Measurements from ENCODE around the gene LAMB3. TPM values are rescaled to one million over a fixed set of nuclear protein-coding genes. Genes with fewer than 3 reads are reported as not detected.
A peak's percentile ranks its signal among the peaks of the same experiment; 100 is the strongest.

LAMB3 gene
- total RNA-seq, 1 experiment from 2014 or later = 90.0 TPM

DNA sequence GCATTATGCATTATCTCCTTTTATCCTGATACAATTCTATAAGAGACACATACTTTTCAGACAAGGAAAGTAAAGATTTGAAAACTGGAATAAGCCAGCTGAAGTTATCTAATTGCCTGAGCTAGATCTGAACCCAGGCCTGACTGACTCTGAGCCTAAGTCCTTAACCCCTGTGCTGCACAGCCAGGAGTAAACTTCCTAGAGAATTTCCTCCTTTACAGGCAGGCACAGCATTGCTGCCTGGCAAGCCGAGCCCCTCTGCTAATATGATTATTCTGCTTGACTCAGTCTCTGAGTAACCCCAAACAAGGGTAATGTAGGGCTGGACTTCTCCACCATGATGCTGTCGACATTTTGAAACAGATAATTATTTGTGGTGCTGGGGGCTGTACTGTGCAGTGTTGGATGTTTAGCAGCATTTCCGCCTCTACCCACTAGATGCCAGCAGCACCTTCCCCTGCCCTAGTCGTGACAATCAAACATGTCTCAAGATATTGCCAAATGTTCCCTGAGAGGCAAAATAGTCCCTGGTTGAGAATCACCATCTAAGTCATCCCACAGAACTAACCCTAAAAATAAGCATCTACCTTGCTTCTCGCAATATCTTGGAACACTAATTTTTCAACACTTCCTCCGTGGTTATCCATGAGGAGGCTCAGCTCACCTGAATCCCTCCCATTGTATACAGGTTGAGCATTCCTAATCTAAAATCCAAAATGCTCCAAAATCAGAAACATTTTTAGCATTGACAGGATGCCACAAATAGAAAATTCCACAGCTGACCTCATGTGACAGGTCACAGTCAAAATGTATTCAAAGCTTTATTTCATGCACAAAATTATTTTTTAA, 50.2 kb downstream of the LAMB3 start:
- no peaks in the 10 kb centered on the region for H3K36me3 ChIP-seq (ENCODE audit: low read depth)
- peaks cover 2% of the 10 kb centered on the region; the same call in 1 of the 2 replicates for H3F3A ChIP-seq (ENCODE audit: insufficient read depth, low read depth)
- no peak overlapping the region for H3K4me2 ChIP-seq
- no peak overlapping the region for H3K4me3 ChIP-seq
- H3K9me2 ChIP-seq (ENCODE audit: insufficient read depth) = no peaks in the 10 kb centered on the region
- no peak overlapping the region; the same call in 1 of the 2 replicates for H2AFZ ChIP-seq
- no peaks in the 10 kb centered on the region for H3K79me2 ChIP-seq (ENCODE audit: low read depth)
- peak; percentile 41 for DNase-seq
- no peaks in the 10 kb centered on the region; the same call in 1 of the 2 replicates for H3K27me3 ChIP-seq (ENCODE audit: insufficient read depth, low read depth)
- H3K9me3 ChIP-seq (ENCODE audit: insufficient read depth, low read depth) = no peaks in the 10 kb centered on the region
- CTCF ChIA-PET = interaction anchor here (0.6 to 0.8 kb wide), 2 partner anchors 25 to 50 kb away, joined by 3 read pairs; partner anchors contain the start of gene LAMB3
- peaks cover 1% of the 10 kb centered on the region; the same call in 1 of the 2 replicates for H3K4me1 ChIP-seq (replicated peaks; ENCODE audit: insufficient read depth)
- TF ChIP-seq EZH2 (IDR thresholded peaks at IDR 0.05; ENCODE audit: low read depth) = no peak
- TF ChIP-seq, protein P1, sequence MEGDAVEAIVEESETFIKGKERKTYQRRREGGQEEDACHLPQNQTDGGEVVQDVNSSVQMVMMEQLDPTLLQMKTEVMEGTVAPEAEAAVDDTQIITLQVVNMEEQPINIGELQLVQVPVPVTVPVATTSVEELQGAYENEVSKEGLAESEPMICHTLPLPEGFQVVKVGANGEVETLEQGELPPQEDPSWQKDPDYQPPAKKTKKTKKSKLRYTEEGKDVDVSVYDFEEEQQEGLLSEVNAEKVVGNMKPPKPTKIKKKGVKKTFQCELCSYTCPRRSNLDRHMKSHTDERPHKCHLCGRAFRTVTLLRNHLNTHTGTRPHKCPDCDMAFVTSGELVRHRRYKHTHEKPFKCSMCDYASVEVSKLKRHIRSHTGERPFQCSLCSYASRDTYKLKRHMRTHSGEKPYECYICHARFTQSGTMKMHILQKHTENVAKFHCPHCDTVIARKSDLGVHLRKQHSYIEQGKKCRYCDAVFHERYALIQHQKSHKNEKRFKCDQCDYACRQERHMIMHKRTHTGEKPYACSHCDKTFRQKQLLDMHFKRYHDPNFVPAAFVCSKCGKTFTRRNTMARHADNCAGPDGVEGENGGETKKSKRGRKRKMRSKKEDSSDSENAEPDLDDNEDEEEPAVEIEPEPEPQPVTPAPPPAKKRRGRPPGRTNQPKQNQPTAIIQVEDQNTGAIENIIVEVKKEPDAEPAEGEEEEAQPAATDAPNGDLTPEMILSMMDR (conservative IDR thresholded peaks at IDR 0.05) = peak; percentile 75
- no peak overlapping the region for H3K27ac ChIP-seq
- intact Hi-C loops (cut with micrococcal nuclease; ENCODE audit: unreplicated experiment) = loop anchor here (1.0 kb wide), 2 partner anchors 91 to 145 kb away; no protein-coding TSS in a partner anchor
- H4K20me1 ChIP-seq (ENCODE audit: insufficient read depth) = no peaks in the 10 kb centered on the region
- POLR2A ChIA-PET (ENCODE audit: unreplicated experiment) = no interaction called here
- no TSS peak for BruUV-seq (replicated peaks)

DNA sequence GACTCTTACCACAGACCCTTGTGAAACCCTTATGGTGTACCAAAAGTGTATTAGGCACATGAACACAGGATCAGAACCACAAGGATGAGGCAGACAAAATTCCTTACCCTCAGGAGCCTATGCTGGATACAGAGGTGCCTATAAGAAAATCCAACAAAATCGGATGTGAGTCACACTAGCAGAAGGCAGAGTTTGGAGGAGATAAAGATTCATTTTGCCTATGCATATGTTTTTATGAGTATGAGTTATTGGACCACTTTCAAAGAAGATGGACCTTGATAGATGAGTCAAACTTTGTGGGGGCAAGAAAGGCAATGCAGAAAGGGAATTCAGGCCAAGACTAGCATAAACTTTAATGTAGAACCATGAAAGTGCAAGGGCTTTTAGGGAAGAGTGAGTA, 51.7 kb downstream of the LAMB3 start:
- Histone ChIP-seq H3K79me2 (ENCODE audit: low read depth) (no peaks in the 10 kb centered on the region), H4K20me1 (ENCODE audit: insufficient read depth) (no peaks in the 10 kb centered on the region), H3K9me2 (ENCODE audit: insufficient read depth) (no peaks in the 10 kb centered on the region), H3F3A (ENCODE audit: insufficient read depth, low read depth) (no peaks in the 10 kb centered on the region), H2AFZ (no peak overlapping the region), H3K9me3 (ENCODE audit: insufficient read depth, low read depth) (no peaks in the 10 kb centered on the region), H3K27ac (no peak overlapping the region), H3K4me3 (no peak overlapping the region), H3K4me2 (no peak overlapping the region), H3K4me1 (replicated peaks; ENCODE audit: insufficient read depth) (no peaks in the 10 kb centered on the region), H3K36me3 (ENCODE audit: low read depth) (no peaks in the 10 kb centered on the region), H3K27me3 (ENCODE audit: insufficient read depth, low read depth) (no peaks in the 10 kb centered on the region; the same call in 1 of the 2 replicates)
- no TSS peak for BruUV-seq (replicated peaks)
- CTCF ChIA-PET = no interaction called here
- no peak for DNase-seq
- TF ChIP-seq EZH2 (IDR thresholded peaks at IDR 0.05; ENCODE audit: low read depth) = no peak
- TF ChIP-seq, protein P1 (conservative IDR thresholded peaks at IDR 0.05) = no peak
- POLR2A ChIA-PET (ENCODE audit: unreplicated experiment) = interaction anchor here (0.7 kb wide), 1 partner anchor 1732 kb away, joined by 4 read pairs; no protein-coding TSS in a partner anchor
- intact Hi-C loops (cut with micrococcal nuclease; ENCODE audit: unreplicated experiment) = no loop called here

DNA sequence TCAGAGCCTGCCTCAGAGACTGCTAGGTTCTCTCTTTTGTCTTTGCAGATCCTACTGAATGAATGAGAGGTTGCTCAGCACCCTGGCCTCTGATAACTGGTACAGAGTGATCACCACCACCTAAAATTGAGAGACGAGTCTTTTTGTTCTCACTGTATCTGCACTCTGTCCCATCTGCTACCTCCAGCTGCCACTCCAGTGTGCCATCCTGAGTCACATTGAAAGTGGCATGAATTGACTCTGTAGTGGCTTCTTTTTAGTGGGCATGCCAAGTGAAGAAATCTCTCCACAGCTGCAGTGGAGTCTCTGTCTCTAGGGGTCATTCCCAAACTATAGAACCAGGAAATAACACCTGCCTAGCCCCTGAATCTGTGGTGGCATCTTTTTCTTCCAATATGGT, 54.0 kb downstream of the LAMB3 start:
- no peak overlapping the region for H3K4me2 ChIP-seq
- DNase-seq = no peak
- H3F3A ChIP-seq (ENCODE audit: insufficient read depth, low read depth) = no peaks in the 10 kb centered on the region
- H4K20me1 ChIP-seq (ENCODE audit: insufficient read depth) = no peaks in the 10 kb centered on the region
- POLR2A ChIA-PET (ENCODE audit: unreplicated experiment) = no interaction called here
- no peaks in the 10 kb centered on the region for H3K9me3 ChIP-seq (ENCODE audit: insufficient read depth, low read depth)
- H3K4me3 ChIP-seq = no peak overlapping the region
- no TSS peak for BruUV-seq (replicated peaks)
- no peak overlapping the region for H2AFZ ChIP-seq
- TF ChIP-seq EZH2 (IDR thresholded peaks at IDR 0.05; ENCODE audit: low read depth) = no peak
- TF ChIP-seq, protein P1 (conservative IDR thresholded peaks at IDR 0.05) = no peak
- no peak overlapping the region for H3K27ac ChIP-seq
- CTCF ChIA-PET = no interaction called here
- H3K79me2 ChIP-seq (ENCODE audit: low read depth) = no peaks in the 10 kb centered on the region
- no peaks in the 10 kb centered on the region for H3K4me1 ChIP-seq (replicated peaks; ENCODE audit: insufficient read depth)
- no peaks in the 10 kb centered on the region; the same call in 1 of the 2 replicates for H3K27me3 ChIP-seq (ENCODE audit: insufficient read depth, low read depth)
- intact Hi-C loops (cut with micrococcal nuclease; ENCODE audit: unreplicated experiment) = no loop called here
- no peaks in the 10 kb centered on the region for H3K9me2 ChIP-seq (ENCODE audit: insufficient read depth)
- no peaks in the 10 kb centered on the region for H3K36me3 ChIP-seq (ENCODE audit: low read depth)

All from PC-9 (cell line).